GM12875 (cell line): Measurements from ENCODE around the gene SRGAP1.

Source experiments
- H3K4me3 ChIP-seq: one replicate; pipeline ENCODE4 v1.5.1; 2011; ENCODE audit warnings: low read depth, low read length, control low read depth
- TF ChIP-seq, protein P1 (sequence below): IDR thresholded peaks from 2 replicates; pipeline ENCODE4 v1.5.1; 2011; ENCODE audit warnings: low read depth, mild to moderate bottlenecking, control low read depth, inconsistent platforms, low read length, moderate library complexity, borderline replicate concordance; ENCODE audit not compliant: insufficient read depth

SRGAP1 gene

DNA sequence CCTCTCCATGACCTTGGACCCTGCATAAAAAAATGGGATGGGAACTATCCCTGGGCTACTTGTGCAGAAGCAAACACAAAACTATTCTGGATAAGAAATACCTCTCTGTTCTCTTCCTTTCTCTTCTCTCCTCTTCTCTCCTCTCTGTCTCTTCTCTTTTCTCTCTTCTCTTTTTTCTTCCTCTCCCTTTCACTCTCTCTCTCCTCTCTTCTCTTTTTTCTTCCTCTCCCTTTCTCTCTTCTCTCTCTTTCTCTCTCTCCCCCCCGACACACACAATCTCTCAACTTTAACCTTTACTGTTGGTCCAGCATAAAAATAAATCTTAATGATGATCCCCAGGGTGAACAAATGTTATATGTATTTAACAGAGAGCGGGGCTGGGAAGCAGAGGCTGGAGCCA is 141.4 kb downstream of the SRGAP1 start:
- TF ChIP-seq, protein P1, sequence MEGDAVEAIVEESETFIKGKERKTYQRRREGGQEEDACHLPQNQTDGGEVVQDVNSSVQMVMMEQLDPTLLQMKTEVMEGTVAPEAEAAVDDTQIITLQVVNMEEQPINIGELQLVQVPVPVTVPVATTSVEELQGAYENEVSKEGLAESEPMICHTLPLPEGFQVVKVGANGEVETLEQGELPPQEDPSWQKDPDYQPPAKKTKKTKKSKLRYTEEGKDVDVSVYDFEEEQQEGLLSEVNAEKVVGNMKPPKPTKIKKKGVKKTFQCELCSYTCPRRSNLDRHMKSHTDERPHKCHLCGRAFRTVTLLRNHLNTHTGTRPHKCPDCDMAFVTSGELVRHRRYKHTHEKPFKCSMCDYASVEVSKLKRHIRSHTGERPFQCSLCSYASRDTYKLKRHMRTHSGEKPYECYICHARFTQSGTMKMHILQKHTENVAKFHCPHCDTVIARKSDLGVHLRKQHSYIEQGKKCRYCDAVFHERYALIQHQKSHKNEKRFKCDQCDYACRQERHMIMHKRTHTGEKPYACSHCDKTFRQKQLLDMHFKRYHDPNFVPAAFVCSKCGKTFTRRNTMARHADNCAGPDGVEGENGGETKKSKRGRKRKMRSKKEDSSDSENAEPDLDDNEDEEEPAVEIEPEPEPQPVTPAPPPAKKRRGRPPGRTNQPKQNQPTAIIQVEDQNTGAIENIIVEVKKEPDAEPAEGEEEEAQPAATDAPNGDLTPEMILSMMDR, result no peak
- H3K4me3 ChIP-seq, result no peak overlapping the region

DNA sequence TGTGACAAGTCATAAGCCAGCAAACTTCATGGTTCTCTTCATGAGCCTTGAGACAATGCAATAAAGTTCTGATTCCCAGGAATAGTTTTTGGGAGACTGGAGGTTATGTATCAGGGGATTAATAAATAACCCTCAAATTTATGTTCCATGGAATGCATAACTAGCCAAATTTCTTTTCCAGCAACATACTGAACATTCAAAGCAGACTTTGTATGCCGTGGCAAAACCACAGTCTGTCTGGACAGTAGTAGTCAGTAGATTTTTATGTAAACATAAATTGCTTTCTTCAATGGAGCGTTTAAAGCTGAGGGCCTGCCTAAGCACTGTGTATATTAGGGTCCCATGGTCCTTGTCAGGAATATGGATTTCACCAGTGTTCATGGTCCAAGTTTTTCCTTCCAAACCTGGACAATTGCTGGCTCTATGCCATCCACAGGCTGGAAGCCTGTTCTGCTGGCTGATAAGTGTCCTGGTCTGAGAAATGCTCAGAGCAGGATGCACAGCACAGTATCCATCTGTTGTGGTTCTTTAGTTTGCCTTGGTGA is 144.9 kb downstream of the SRGAP1 start:
- no peak overlapping the region for H3K4me3 ChIP-seq
- TF ChIP-seq, protein P1, result no peak

DNA sequence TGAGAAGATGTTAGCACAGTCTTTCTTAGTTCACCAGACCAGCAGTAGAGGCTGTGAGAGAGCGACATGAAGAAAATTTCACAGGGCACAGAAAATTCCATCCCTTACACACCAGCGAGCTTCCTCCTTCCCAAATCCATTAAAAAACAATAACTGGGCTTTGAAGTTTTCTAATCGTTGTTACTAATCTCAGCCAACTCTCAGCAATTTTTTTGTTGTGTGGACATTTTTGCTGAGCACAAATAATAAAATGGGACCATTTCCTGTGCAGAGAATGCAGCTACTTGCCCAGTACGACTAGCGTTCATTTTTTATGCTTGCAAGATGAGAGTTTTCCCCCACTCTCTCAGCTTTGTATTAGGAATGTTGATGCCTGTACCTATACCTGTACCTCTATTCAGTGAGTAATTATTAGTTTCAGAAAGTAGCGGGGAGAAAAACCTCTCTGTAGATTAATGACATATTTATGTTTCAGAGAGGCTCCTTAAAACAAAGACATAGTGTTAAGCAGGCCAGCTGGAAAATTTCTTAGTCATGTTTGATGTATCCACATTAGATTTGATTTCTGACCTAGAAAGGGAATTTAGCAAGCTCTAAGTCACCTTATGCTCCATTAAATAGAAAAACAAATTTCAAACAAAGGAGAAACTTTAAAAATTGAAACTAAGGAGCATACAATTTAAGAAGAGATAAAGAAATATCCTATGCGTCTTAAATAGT is 146.5 kb downstream of the SRGAP1 start:
- TF ChIP-seq, protein P1, result no peak

DNA sequence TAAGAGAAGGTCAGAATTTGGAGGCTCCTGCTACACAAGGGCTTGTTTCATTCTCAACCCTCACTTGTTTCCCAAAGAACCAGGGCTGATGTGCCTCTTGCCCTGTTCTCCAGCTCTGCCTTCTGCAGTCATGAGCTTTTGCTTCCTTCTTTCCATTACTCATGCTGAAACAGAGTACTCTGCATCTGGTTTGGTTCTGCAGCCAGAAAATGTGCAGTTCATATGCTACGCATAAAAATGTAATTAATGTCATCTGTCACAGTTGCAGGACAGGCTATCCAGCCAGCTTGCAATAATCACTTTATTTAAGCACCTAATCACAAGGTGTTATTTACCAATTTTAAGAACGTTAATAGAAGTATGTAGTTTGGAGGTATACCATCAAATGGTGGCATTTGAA is 150.2 kb downstream of the SRGAP1 start:
- H3K4me3 ChIP-seq, result no peak overlapping the region
- TF ChIP-seq, protein P1, result no peak

More for the DNA sequence above, 146.5 kb downstream of the SRGAP1 start:
- H3K4me3 ChIP-seq, result no peak overlapping the region

DNA sequence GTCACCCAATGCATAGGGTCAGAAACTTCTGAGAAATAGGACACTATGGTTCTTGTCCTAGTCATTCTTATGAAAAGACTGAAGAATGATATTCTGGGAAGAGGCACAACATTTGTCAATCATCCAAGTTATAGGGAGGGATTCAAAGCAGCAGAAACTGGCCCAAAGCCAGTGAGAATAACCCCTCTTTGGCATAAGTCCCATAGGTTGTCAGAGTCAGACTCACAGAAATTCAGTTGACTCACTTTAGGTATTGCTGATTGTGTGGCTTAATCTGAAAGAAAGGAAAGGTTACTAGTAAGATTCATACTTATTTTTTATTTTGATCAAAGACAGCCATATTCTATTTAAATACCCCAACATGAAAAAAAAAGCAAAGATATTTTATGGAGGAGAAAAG is 151.0 kb downstream of the SRGAP1 start:
- no peak overlapping the region for H3K4me3 ChIP-seq
- TF ChIP-seq, protein P1, result no peak

DNA sequence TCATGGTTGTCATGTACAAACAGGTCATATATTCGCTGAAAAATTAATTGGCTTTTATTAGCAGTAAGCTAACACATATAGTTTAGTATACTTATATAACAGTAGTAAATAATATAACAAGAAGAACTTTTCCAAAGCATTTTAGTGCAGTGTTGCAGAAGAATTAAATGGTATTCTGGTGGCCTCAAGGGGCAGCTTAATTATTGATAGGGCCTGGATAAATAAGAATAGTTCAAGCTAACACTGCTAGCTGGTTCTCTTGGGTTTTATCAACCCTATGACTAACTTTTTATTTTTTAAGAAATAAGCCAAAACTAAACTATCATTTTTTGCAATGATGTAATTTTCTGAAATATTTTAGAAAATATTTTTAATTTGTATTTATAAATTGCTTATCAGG is 152.1 kb downstream of the SRGAP1 start:
- H3K4me3 ChIP-seq, result no peak overlapping the region
- TF ChIP-seq, protein P1, result no peak

DNA sequence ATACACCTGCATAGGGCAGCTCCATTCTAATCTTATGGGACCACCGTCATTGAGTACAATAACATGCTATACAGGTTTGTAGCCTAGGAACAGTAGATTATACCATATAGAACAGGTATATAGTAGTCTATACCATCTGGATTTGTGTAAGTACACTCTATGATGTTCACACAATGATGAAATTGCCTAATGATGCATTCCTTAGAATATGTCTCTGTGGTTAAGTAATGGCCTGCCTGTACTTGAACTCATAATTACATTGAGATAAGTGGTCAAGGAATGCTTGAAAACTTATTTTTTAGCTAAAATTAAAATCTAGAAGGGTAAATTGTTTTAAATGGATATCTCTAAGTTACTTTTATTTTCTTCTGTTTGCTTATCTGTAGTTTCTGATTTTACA is 152.7 kb downstream of the SRGAP1 start:
- TF ChIP-seq, protein P1, result no peak
- H3K4me3 ChIP-seq, result no peak overlapping the region
